T-helper 2 cell treated with Interferon-gamma antibody and Interleukin-4, amounts not matched to agents 5 μg/mL and 100 μg/mL, for 36 hours (primary cell): ENCODE measurements around the gene GRIA1.
A peak's percentile ranks its signal among the peaks of the same experiment; 100 is the strongest.

Source experiments
- DNase-seq: peaks from one replicate; pipeline ENCODE4 v3.0.0; 2021; ENCODE audit warnings: low spot score
- H3K27ac Mint-ChIP-seq: one replicate; pipeline ENCODE4 v1.8.0; 2021; ENCODE audit warnings: mild to moderate bottlenecking, mixed read lengths
- H3K27me3 Mint-ChIP-seq: one replicate; pipeline ENCODE4 v1.8.0; 2021; ENCODE audit warnings: low read depth, mixed read lengths
- H3K36me3 Mint-ChIP-seq: one replicate; pipeline ENCODE4 v1.8.0; 2021; ENCODE audit warnings: low read depth, mixed read lengths
- H3K4me1 Mint-ChIP-seq: one replicate; pipeline ENCODE4 v1.8.0; 2021; ENCODE audit warnings: low read depth, mixed read lengths
- H3K4me3 Mint-ChIP-seq: one replicate; pipeline ENCODE4 v1.8.0; 2022; ENCODE audit warnings: mild to moderate bottlenecking, moderate library complexity, mixed read lengths
- H3K9me3 Mint-ChIP-seq: one replicate; pipeline ENCODE4 v1.8.0; 2021; ENCODE audit warnings: mixed read lengths

The GRIA1 gene

GRCh38 chr5:153543959-153544470, 53.5 kb downstream of the GRIA1 start:
- H3K27ac Mint-ChIP-seq: no peak overlapping the region
- no peak overlapping the region for H3K4me3 Mint-ChIP-seq
- DNase-seq: no peak
- no peaks in the 10 kb centered on the region for H3K27me3 Mint-ChIP-seq
- H3K4me1 Mint-ChIP-seq: no peaks in the 10 kb centered on the region
- H3K36me3 Mint-ChIP-seq: no peaks in the 10 kb centered on the region
- H3K9me3 Mint-ChIP-seq: no peaks in the 10 kb centered on the region

GRCh38 chr5:153544706-153545105, 54.2 kb downstream of the GRIA1 start:
- H3K36me3 Mint-ChIP-seq: no peaks in the 10 kb centered on the region
- DNase-seq: no peak
- no peaks in the 10 kb centered on the region for H3K9me3 Mint-ChIP-seq
- no peaks in the 10 kb centered on the region for H3K27me3 Mint-ChIP-seq
- H3K27ac Mint-ChIP-seq: no peak overlapping the region
- no peak overlapping the region for H3K4me3 Mint-ChIP-seq
- no peaks in the 10 kb centered on the region for H3K4me1 Mint-ChIP-seq

- no peak for DNase-seq
- Mint-ChIP-seq H3K4me3 (no peak overlapping the region), H3K27me3 (no peaks in the 10 kb centered on the region), H3K36me3 (no peaks in the 10 kb centered on the region), H3K27ac (no peak overlapping the region), H3K4me1 (no peaks in the 10 kb centered on the region), H3K9me3 (no peaks in the 10 kb centered on the region)
Measured at GRCh38 chr5:153546566-153546965, 56.1 kb downstream of the GRIA1 start.

GRCh38 chr5:153551537-153552079, 61.1 kb downstream of the GRIA1 start:
- peaks cover 3% of the 10 kb centered on the region for H3K4me1 Mint-ChIP-seq
- no peak for DNase-seq

GRCh38 chr5:153552886-153553285, 62.4 kb downstream of the GRIA1 start:
- Mint-ChIP-seq H3K4me1 (peaks cover 3% of the 10 kb centered on the region), H3K27ac (no peak overlapping the region), H3K9me3 (no peaks in the 10 kb centered on the region), H3K36me3 (no peaks in the 10 kb centered on the region), H3K4me3 (no peak overlapping the region), H3K27me3 (no peaks in the 10 kb centered on the region)
- DNase-seq: no peak

More at GRCh38 chr5:153551537-153552079, 61.1 kb downstream of the GRIA1 start:
- Mint-ChIP-seq H3K27ac (no peak overlapping the region), H3K9me3 (no peaks in the 10 kb centered on the region), H3K36me3 (no peaks in the 10 kb centered on the region), H3K4me3 (no peak overlapping the region), H3K27me3 (no peaks in the 10 kb centered on the region)

- Mint-ChIP-seq H3K27me3 (no peaks in the 10 kb centered on the region), H3K4me3 (peak overlapping the region; percentile 30), H3K27ac (no peak overlapping the region), H3K9me3 (no peaks in the 10 kb centered on the region), H3K4me1 (peaks cover 3% of the 10 kb centered on the region), H3K36me3 (no peaks in the 10 kb centered on the region)
- DNase-seq: no peak
Measured at GRCh38 chr5:153555420-153556114, 65.1 kb downstream of the GRIA1 start.

GRCh38 chr5:153558957-153559356, 68.5 kb downstream of the GRIA1 start:
- DNase-seq: no peak
- Mint-ChIP-seq H3K27me3 (no peaks in the 10 kb centered on the region), H3K4me1 (peaks cover 3% of the 10 kb centered on the region), H3K27ac (no peak overlapping the region), H3K9me3 (no peaks in the 10 kb centered on the region), H3K36me3 (no peaks in the 10 kb centered on the region), H3K4me3 (no peak overlapping the region)

- Mint-ChIP-seq H3K36me3 (no peaks in the 10 kb centered on the region), H3K4me1 (peaks cover 3% of the 10 kb centered on the region), H3K27me3 (no peaks in the 10 kb centered on the region), H3K4me3 (no peak overlapping the region), H3K27ac (no peak overlapping the region), H3K9me3 (no peaks in the 10 kb centered on the region)
- no peak for DNase-seq
Measured at GRCh38 chr5:153559926-153560325, 69.5 kb downstream of the GRIA1 start.

- Mint-ChIP-seq H3K27me3 (no peaks in the 10 kb centered on the region), H3K4me3 (no peak overlapping the region), H3K36me3 (no peaks in the 10 kb centered on the region), H3K27ac (no peak overlapping the region), H3K4me1 (no peaks in the 10 kb centered on the region), H3K9me3 (no peaks in the 10 kb centered on the region)
- no peak for DNase-seq
Measured at GRCh38 chr5:153562189-153562588, 71.7 kb downstream of the GRIA1 start.

GRCh38 chr5:153565822-153566221, 75.4 kb downstream of the GRIA1 start:
- DNase-seq: no peak
- H3K27ac Mint-ChIP-seq: no peak overlapping the region
- no peaks in the 10 kb centered on the region for H3K4me1 Mint-ChIP-seq
- H3K27me3 Mint-ChIP-seq: no peaks in the 10 kb centered on the region
- H3K4me3 Mint-ChIP-seq: no peak overlapping the region
- H3K9me3 Mint-ChIP-seq: no peaks in the 10 kb centered on the region
- H3K36me3 Mint-ChIP-seq: no peaks in the 10 kb centered on the region

- DNase-seq: no peak
- no peaks in the 10 kb centered on the region for H3K36me3 Mint-ChIP-seq
- H3K4me3 Mint-ChIP-seq: no peak overlapping the region
- H3K9me3 Mint-ChIP-seq: no peaks in the 10 kb centered on the region
- H3K4me1 Mint-ChIP-seq: no peaks in the 10 kb centered on the region
- no peak overlapping the region for H3K27ac Mint-ChIP-seq
- H3K27me3 Mint-ChIP-seq: no peaks in the 10 kb centered on the region
Measured at GRCh38 chr5:153569036-153569435, 78.6 kb downstream of the GRIA1 start.

- Mint-ChIP-seq H3K27ac (no peak overlapping the region), H3K4me3 (no peak overlapping the region), H3K27me3 (no peaks in the 10 kb centered on the region), H3K9me3 (no peaks in the 10 kb centered on the region), H3K4me1 (no peaks in the 10 kb centered on the region), H3K36me3 (no peaks in the 10 kb centered on the region)
- no peak for DNase-seq
Measured at GRCh38 chr5:153571162-153571561, 80.7 kb downstream of the GRIA1 start.

GRCh38 chr5:153572411-153573145, 82.1 kb downstream of the GRIA1 start:
- H3K27ac Mint-ChIP-seq: no peak overlapping the region
- no peak overlapping the region for H3K4me3 Mint-ChIP-seq
- H3K27me3 Mint-ChIP-seq: no peaks in the 10 kb centered on the region
- no peaks in the 10 kb centered on the region for H3K4me1 Mint-ChIP-seq
- no peaks in the 10 kb centered on the region for H3K9me3 Mint-ChIP-seq
- no peak for DNase-seq
- no peaks in the 10 kb centered on the region for H3K36me3 Mint-ChIP-seq

- Mint-ChIP-seq H3K9me3 (no peaks in the 10 kb centered on the region), H3K27ac (no peak overlapping the region), H3K36me3 (no peaks in the 10 kb centered on the region), H3K4me1 (no peaks in the 10 kb centered on the region), H3K27me3 (no peaks in the 10 kb centered on the region), H3K4me3 (no peak overlapping the region)
- DNase-seq: no peak
Measured at GRCh38 chr5:153573326-153574033, 83.0 kb downstream of the GRIA1 start.
